ENCODE results near the gene IL1A.
"Not testable (repeated sequence)": the region's sequence is repeated elsewhere in the genome, so short reads cannot be mapped to it uniquely, and the experiment has no call there.

IL1A gene

GRCh38 chr2:112784199-112785189 is at the start of gene IL1A:
Gene IL1A (minus strand): TSS chr2:112784493. CDS start chr2:112783770, 723 bp downstream.
- DNase-seq = peak; percentile 56

GRCh38 chr2:112833976-112834375 is 49.7 kb upstream of the IL1A start:
- DNase-seq = no peak

- not testable (repeated sequence) for DNase-seq
Measured at GRCh38 chr2:112833639-112833931, 49.3 kb upstream of the IL1A start.

- DNase-seq = peak; percentile 53
Measured at GRCh38 chr2:112832841-112833638, 48.7 kb upstream of the IL1A start.

GRCh38 chr2:112831946-112832840 is 47.9 kb upstream of the IL1A start:
- peak; percentile 56 for DNase-seq

GRCh38 chr2:112831513-112831845 is 47.2 kb upstream of the IL1A start:
- DNase-seq = peak; percentile 43

- DNase-seq = peak; percentile 24
Measured at GRCh38 chr2:112830682-112831512, 46.6 kb upstream of the IL1A start.

GRCh38 chr2:112829961-112830681 is 45.8 kb upstream of the IL1A start:
- DNase-seq = peak; percentile 52

- DNase-seq = peak; percentile 49
Measured at GRCh38 chr2:112829101-112829960, 45.0 kb upstream of the IL1A start.

- DNase-seq = no peak
Measured at GRCh38 chr2:112828251-112828691, 44.0 kb upstream of the IL1A start.

- DNase-seq = no peak
Measured at GRCh38 chr2:112827604-112828185, 43.4 kb upstream of the IL1A start.

- DNase-seq = no peak
Measured at GRCh38 chr2:112827009-112827408, 42.7 kb upstream of the IL1A start.

- no peak for DNase-seq
Measured at GRCh38 chr2:112825706-112826105, 41.4 kb upstream of the IL1A start.

- no peak for DNase-seq
Measured at GRCh38 chr2:112824694-112825085, 40.4 kb upstream of the IL1A start.

GRCh38 chr2:112821682-112822081 is 37.4 kb upstream of the IL1A start:
- no peak for DNase-seq

- DNase-seq = no peak
Measured at GRCh38 chr2:112821142-112821541, 36.8 kb upstream of the IL1A start.

GRCh38 chr2:112820343-112820742 is 36.0 kb upstream of the IL1A start:
- DNase-seq = no peak

- DNase-seq = no peak
Measured at GRCh38 chr2:112819081-112819480, 34.8 kb upstream of the IL1A start.

GRCh38 chr2:112818094-112818902 is 34.0 kb upstream of the IL1A start:
- DNase-seq = no peak

Measured in CD4-positive, alpha-beta T cell treated with Interleukin-15 for 1 hour (primary cell).